ENCODE measurements around the gene WBP2. TPM values are rescaled to one million over a fixed set of nuclear protein-coding genes. Genes with fewer than 3 reads are reported as not detected.

Gene WBP2
- polyA plus RNA-seq, 1 donor from 2014 or later, result 21.7 TPM

DNA sequence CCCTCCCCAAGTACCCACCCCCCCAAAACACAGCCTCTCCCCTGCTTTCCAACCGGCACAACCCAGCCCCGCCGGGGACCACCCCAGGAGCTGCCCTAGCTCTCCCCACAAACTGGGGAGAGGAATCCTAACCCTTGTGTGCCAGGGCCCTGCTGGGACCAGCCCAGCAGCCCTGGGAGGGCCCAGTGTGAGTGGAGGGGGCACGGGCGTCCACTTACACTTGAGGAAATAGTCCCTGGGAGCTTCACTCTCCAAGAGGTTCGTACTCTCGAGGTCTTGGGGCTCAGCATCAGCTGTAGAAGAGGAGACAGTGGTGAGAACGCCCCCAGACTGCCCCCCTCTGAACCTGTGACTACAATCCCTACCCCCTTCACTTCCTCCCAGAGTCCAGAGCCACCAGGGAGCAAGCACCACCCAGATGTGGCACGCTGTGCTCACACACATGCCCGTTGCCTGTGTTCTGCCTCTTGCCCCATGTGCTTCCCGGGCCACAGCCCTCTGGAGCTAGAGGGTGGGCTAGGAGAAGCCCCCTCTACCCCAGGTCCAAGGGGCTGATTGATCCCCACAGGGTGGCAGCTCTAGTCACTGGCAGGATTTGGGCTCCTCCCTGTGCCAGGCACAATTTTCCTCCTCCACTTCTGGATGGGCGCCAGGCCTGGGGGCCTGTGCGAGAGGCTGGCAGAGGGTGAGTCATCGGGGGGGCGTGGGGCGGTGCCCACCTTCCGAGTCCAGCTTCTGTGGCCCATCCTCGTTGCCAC is 20.2 kb upstream of the WBP2 start:
- Histone ChIP-seq H3K9ac (ENCODE audit: low read length) (no peak overlapping the region), H2AFZ (ENCODE audit: low read depth, low read length) (no peak overlapping the region), H3K4me2 (ENCODE audit: low read length) (no peak overlapping the region), H3F3A (ENCODE audit: insufficient read depth, low read length, poor library complexity, severe bottlenecking) (no peaks in the 10 kb centered on the region), H3K27ac (ENCODE audit: low read length) (no peak overlapping the region), H3K27me3 (ENCODE audit: insufficient read depth, low read depth, low read length) (peaks cover 41% of the 10 kb centered on the region), H3K4me3 (ENCODE audit: low read length) (no peak overlapping the region), H4K20me1 (ENCODE audit: insufficient read depth) (no peaks in the 10 kb centered on the region), H3K36me3 (ENCODE audit: insufficient read depth, low read length) (no peaks in the 10 kb centered on the region), H3K9me3 (ENCODE audit: low read length) (no peaks in the 10 kb centered on the region), H3K9me2 (ENCODE audit: insufficient read depth, low read length) (no peaks in the 10 kb centered on the region), H3K79me2 (replicated peaks; ENCODE audit: insufficient read depth, low read length) (no peaks in the 10 kb centered on the region)
- TF ChIP-seq POLR2AphosphoS5 (IDR thresholded peaks at IDR 0.05) (no peak), TAF1 (IDR thresholded peaks at IDR 0.05; ENCODE audit: low read depth) (no peak), EZH2 (IDR thresholded peaks at IDR 0.05; ENCODE audit: borderline replicate concordance, insufficient read depth, low read length, poor library complexity, severe bottlenecking) (no peak), SMC3 (conservative IDR thresholded peaks at IDR 0.05; ENCODE audit: poor library complexity) (no peak), EP300 (conservative IDR thresholded peaks at IDR 0.05; ENCODE audit: poor library complexity, severe bottlenecking) (no peak)
- TF ChIP-seq, protein P1, sequence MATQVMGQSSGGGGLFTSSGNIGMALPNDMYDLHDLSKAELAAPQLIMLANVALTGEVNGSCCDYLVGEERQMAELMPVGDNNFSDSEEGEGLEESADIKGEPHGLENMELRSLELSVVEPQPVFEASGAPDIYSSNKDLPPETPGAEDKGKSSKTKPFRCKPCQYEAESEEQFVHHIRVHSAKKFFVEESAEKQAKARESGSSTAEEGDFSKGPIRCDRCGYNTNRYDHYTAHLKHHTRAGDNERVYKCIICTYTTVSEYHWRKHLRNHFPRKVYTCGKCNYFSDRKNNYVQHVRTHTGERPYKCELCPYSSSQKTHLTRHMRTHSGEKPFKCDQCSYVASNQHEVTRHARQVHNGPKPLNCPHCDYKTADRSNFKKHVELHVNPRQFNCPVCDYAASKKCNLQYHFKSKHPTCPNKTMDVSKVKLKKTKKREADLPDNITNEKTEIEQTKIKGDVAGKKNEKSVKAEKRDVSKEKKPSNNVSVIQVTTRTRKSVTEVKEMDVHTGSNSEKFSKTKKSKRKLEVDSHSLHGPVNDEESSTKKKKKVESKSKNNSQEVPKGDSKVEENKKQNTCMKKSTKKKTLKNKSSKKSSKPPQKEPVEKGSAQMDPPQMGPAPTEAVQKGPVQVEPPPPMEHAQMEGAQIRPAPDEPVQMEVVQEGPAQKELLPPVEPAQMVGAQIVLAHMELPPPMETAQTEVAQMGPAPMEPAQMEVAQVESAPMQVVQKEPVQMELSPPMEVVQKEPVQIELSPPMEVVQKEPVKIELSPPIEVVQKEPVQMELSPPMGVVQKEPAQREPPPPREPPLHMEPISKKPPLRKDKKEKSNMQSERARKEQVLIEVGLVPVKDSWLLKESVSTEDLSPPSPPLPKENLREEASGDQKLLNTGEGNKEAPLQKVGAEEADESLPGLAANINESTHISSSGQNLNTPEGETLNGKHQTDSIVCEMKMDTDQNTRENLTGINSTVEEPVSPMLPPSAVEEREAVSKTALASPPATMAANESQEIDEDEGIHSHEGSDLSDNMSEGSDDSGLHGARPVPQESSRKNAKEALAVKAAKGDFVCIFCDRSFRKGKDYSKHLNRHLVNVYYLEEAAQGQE (IDR thresholded peaks at IDR 0.05; ENCODE audit: borderline replicate concordance), result no peak

DNA sequence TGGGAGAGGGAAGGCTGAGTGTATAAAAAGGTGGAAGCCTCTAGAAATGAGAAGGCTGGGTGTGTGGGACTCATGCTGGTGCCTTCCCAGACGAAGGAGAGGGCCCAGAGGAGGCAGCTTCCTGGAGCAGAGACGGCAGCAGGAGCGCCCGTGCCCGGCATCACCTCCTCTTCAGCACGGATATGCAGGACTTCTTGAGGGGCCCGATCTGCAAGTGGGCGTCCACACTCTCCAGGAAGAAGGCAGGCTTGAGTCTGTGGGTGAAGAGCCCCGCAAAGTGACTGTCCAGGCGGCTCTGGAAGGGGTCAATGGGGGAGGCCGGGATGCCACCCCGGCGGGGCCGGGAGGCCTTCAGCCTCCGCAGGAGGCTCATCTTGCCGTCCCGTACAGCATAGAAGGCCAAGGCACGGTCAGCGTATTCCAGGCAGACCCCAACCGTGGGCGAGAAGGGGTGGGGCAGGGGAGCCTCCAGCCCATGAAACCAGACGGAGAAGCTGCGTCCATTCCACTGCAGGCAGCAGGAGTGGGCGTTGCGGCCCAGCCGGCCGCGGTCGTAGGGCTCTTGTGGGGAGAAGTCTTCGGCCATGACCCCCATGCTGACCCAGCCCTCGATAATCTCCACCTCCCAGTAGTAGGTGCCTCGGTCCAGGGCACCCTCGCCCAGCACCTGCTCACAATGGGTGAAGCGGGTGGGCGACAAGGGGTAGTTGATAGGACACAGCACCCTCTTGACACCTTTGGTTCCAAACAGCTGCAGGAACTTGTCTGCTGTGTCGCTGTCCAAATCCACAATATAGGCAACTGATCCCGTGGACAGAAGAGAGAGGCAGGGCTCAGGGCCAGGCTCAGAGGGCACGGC is 19.4 kb upstream of the WBP2 start:
- Histone ChIP-seq H3K79me2 (replicated peaks; ENCODE audit: insufficient read depth, low read length) (no peaks in the 10 kb centered on the region), H3K27ac (ENCODE audit: low read length) (no peak overlapping the region), H2AFZ (ENCODE audit: low read depth, low read length) (no peak overlapping the region), H3K9me2 (ENCODE audit: insufficient read depth, low read length) (no peaks in the 10 kb centered on the region), H3K9me3 (ENCODE audit: low read length) (no peaks in the 10 kb centered on the region), H3K9ac (ENCODE audit: low read length) (no peak overlapping the region), H3F3A (ENCODE audit: insufficient read depth, low read length, poor library complexity, severe bottlenecking) (no peaks in the 10 kb centered on the region), H3K36me3 (ENCODE audit: insufficient read depth, low read length) (no peaks in the 10 kb centered on the region), H3K27me3 (ENCODE audit: insufficient read depth, low read depth, low read length) (peaks cover 40% of the 10 kb centered on the region), H4K20me1 (ENCODE audit: insufficient read depth) (no peaks in the 10 kb centered on the region), H3K4me2 (ENCODE audit: low read length) (no peak overlapping the region), H3K4me3 (ENCODE audit: low read length) (no peak overlapping the region)
- TF ChIP-seq POLR2AphosphoS5 (IDR thresholded peaks at IDR 0.05), result no peak
- TF ChIP-seq EZH2 (IDR thresholded peaks at IDR 0.05; ENCODE audit: borderline replicate concordance, insufficient read depth, low read length, poor library complexity, severe bottlenecking), result no peak
- TF ChIP-seq SMC3 (conservative IDR thresholded peaks at IDR 0.05; ENCODE audit: poor library complexity), result no peak
- TF ChIP-seq RAD21 (conservative IDR thresholded peaks at IDR 0.05), result no peak
- TF ChIP-seq MXI1 (conservative IDR thresholded peaks at IDR 0.05; ENCODE audit: poor library complexity, severe bottlenecking), result no peak
- no peak for TF ChIP-seq EP300 (conservative IDR thresholded peaks at IDR 0.05; ENCODE audit: poor library complexity, severe bottlenecking)
- TF ChIP-seq TAF1 (IDR thresholded peaks at IDR 0.05; ENCODE audit: low read depth), result no peak
